ENCODE data around the gene TBC1D22A.

The TBC1D22A gene

GRCh38 chr22:46958191-46958590 is 195.7 kb downstream of the TBC1D22A start:
- H3K4me1 ChIP-seq (ENCODE audit: insufficient read depth, low read length, severe bottlenecking) = no peaks in the 10 kb centered on the region
- no peak overlapping the region for H3K4me3 ChIP-seq (ENCODE audit: low read depth, low read length, poor library complexity, severe bottlenecking)
- H3K9me3 ChIP-seq (ENCODE audit: low read length) = no peaks in the 10 kb centered on the region
- H4K20me1 ChIP-seq (ENCODE audit: insufficient read depth, low read length) = no peaks in the 10 kb centered on the region
- H3K4me2 ChIP-seq (ENCODE audit: low read length) = no peak overlapping the region
- no peaks in the 10 kb centered on the region for H3K27me3 ChIP-seq (ENCODE audit: insufficient read depth, low read length)
- no peaks in the 10 kb centered on the region; the same call in 1 of the 2 replicates for H3K79me2 ChIP-seq (ENCODE audit: insufficient read depth, low read length)
- no peak overlapping the region for H3K27ac ChIP-seq (ENCODE audit: low read depth, low read length, poor library complexity, severe bottlenecking)
- no peaks in the 10 kb centered on the region for H3K9me2 ChIP-seq (ENCODE audit: low read depth, low read length)
- no peaks in the 10 kb centered on the region for H3K36me3 ChIP-seq (ENCODE audit: insufficient read depth, low read length)
- TF ChIP-seq, protein P1, sequence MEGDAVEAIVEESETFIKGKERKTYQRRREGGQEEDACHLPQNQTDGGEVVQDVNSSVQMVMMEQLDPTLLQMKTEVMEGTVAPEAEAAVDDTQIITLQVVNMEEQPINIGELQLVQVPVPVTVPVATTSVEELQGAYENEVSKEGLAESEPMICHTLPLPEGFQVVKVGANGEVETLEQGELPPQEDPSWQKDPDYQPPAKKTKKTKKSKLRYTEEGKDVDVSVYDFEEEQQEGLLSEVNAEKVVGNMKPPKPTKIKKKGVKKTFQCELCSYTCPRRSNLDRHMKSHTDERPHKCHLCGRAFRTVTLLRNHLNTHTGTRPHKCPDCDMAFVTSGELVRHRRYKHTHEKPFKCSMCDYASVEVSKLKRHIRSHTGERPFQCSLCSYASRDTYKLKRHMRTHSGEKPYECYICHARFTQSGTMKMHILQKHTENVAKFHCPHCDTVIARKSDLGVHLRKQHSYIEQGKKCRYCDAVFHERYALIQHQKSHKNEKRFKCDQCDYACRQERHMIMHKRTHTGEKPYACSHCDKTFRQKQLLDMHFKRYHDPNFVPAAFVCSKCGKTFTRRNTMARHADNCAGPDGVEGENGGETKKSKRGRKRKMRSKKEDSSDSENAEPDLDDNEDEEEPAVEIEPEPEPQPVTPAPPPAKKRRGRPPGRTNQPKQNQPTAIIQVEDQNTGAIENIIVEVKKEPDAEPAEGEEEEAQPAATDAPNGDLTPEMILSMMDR (IDR thresholded peaks at IDR 0.05; ENCODE audit: low read length) = no peak
- TF ChIP-seq EZH2 (IDR thresholded peaks at IDR 0.05; ENCODE audit: borderline replicate concordance, low read length) = no peak
- H2AFZ ChIP-seq (ENCODE audit: low read length) = no peak overlapping the region
- H3F3A ChIP-seq (ENCODE audit: insufficient read depth, low read length) = no peaks in the 10 kb centered on the region
- H3K9ac ChIP-seq (ENCODE audit: low read length) = no peak overlapping the region

DNA sequence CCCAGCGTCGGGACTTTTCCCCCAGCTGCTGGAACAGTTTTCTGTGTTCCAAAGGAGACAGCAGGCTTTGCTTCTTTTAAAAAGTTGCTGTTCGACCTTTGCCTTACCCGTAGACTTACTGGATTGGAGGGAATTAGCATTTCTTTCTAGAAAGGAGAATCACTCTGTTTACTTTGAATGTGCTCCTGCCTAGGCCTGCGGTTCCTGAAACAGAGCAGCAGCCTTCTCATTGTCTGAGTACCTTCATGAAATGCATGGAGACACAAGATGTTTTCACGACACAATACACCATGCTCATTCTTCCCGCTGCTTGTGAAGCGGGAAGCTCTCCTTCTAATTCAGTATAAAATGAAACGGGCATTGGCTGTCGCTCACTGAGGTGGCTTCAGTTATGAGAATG is 196.2 kb downstream of the TBC1D22A start:
- Histone ChIP-seq H3K36me3 (ENCODE audit: insufficient read depth, low read length) (no peaks in the 10 kb centered on the region), H2AFZ (ENCODE audit: low read length) (no peak overlapping the region), H3K9me2 (ENCODE audit: low read depth, low read length) (no peaks in the 10 kb centered on the region), H3F3A (ENCODE audit: insufficient read depth, low read length) (no peaks in the 10 kb centered on the region), H3K27me3 (ENCODE audit: insufficient read depth, low read length) (no peaks in the 10 kb centered on the region), H3K9ac (ENCODE audit: low read length) (no peak overlapping the region), H3K79me2 (ENCODE audit: insufficient read depth, low read length) (no peaks in the 10 kb centered on the region), H3K27ac (ENCODE audit: low read depth, low read length, poor library complexity, severe bottlenecking) (no peak overlapping the region), H3K4me3 (ENCODE audit: low read depth, low read length, poor library complexity, severe bottlenecking) (no peak overlapping the region), H4K20me1 (ENCODE audit: insufficient read depth, low read length) (no peaks in the 10 kb centered on the region), H3K4me2 (ENCODE audit: low read length) (no peak overlapping the region), H3K4me1 (ENCODE audit: insufficient read depth, low read length, severe bottlenecking) (no peaks in the 10 kb centered on the region), H3K9me3 (ENCODE audit: low read length) (no peaks in the 10 kb centered on the region)
- no peak for TF ChIP-seq EZH2 (IDR thresholded peaks at IDR 0.05; ENCODE audit: borderline replicate concordance, low read length)
- TF ChIP-seq, protein P1 (IDR thresholded peaks at IDR 0.05; ENCODE audit: low read length) = no peak

GRCh38 chr22:46959369-46959768 is 196.9 kb downstream of the TBC1D22A start:
- no peaks in the 10 kb centered on the region for H3K79me2 ChIP-seq (ENCODE audit: insufficient read depth, low read length)
- no peaks in the 10 kb centered on the region for H3K4me1 ChIP-seq (ENCODE audit: insufficient read depth, low read length, severe bottlenecking)
- no peaks in the 10 kb centered on the region for H4K20me1 ChIP-seq (ENCODE audit: insufficient read depth, low read length)
- TF ChIP-seq EZH2 (IDR thresholded peaks at IDR 0.05; ENCODE audit: borderline replicate concordance, low read length) = no peak
- TF ChIP-seq, protein P1 (IDR thresholded peaks at IDR 0.05; ENCODE audit: low read length) = no peak
- H3K9ac ChIP-seq (ENCODE audit: low read length) = no peak overlapping the region
- H3K4me2 ChIP-seq (ENCODE audit: low read length) = no peak overlapping the region
- no peak overlapping the region for H3K27ac ChIP-seq (ENCODE audit: low read depth, low read length, poor library complexity, severe bottlenecking)
- no peaks in the 10 kb centered on the region for H3K9me3 ChIP-seq (ENCODE audit: low read length)
- H3K4me3 ChIP-seq (ENCODE audit: low read depth, low read length, poor library complexity, severe bottlenecking) = no peak overlapping the region
- H3F3A ChIP-seq (ENCODE audit: insufficient read depth, low read length) = no peaks in the 10 kb centered on the region
- H3K9me2 ChIP-seq (ENCODE audit: low read depth, low read length) = no peaks in the 10 kb centered on the region
- no peak overlapping the region for H2AFZ ChIP-seq (ENCODE audit: low read length)
- no peaks in the 10 kb centered on the region for H3K36me3 ChIP-seq (ENCODE audit: insufficient read depth, low read length)
- H3K27me3 ChIP-seq (ENCODE audit: insufficient read depth, low read length) = no peaks in the 10 kb centered on the region
